GM21528 (cell line): Measurements from ENCODE around the gene CLPTM1L.

ENCODE experiments used
- ATAC-seq: cut with Tn5 transposase; IDR thresholded peaks from one replicate; pipeline ENCODE4 v1.9.1; 2021; ENCODE audit warnings: mild to moderate bottlenecking, moderate library complexity; ENCODE audit not compliant: unreplicated experiment, low FRiP score

The CLPTM1L gene

GRCh38 chr5:1316588-1317340 is 28.1 kb downstream of the CLPTM1L start:
- no peak for ATAC-seq

GRCh38 chr5:1315709-1316587 is 29.0 kb downstream of the CLPTM1L start:
- ATAC-seq = peak; percentile 54

- ATAC-seq = no peak
Measured at GRCh38 chr5:1315018-1315708, 29.7 kb downstream of the CLPTM1L start.

GRCh38 chr5:1314564-1314982 is 30.3 kb downstream of the CLPTM1L start:
- no peak for ATAC-seq

- peak; percentile 78 for ATAC-seq
Measured at GRCh38 chr5:1312993-1313833, 31.7 kb downstream of the CLPTM1L start.

- ATAC-seq = no peak
Measured at GRCh38 chr5:1312206-1312605, 32.7 kb downstream of the CLPTM1L start.

GRCh38 chr5:1311439-1312055 is 33.4 kb downstream of the CLPTM1L start:
- ATAC-seq = no peak

- ATAC-seq = no peak
Measured at GRCh38 chr5:1310118-1310517, 34.8 kb downstream of the CLPTM1L start.

- ATAC-seq = no peak
Measured at GRCh38 chr5:1304033-1304432, 40.9 kb downstream of the CLPTM1L start.

GRCh38 chr5:1302258-1302657 is 42.6 kb downstream of the CLPTM1L start:
- no peak for ATAC-seq

- ATAC-seq = no peak
Measured at GRCh38 chr5:1300581-1301083, 44.3 kb downstream of the CLPTM1L start.

GRCh38 chr5:1299961-1300360 is 44.9 kb downstream of the CLPTM1L start:
- ATAC-seq = no peak

- no peak for ATAC-seq
Measured at GRCh38 chr5:1299511-1299850, 45.4 kb downstream of the CLPTM1L start.

GRCh38 chr5:1298723-1299510 is 46.0 kb downstream of the CLPTM1L start:
- ATAC-seq = no peak

GRCh38 chr5:1298067-1298551 is 46.8 kb downstream of the CLPTM1L start:
- no peak for ATAC-seq

GRCh38 chr5:1297243-1297642 is 47.7 kb downstream of the CLPTM1L start:
- no peak for ATAC-seq

- ATAC-seq = no peak
Measured at GRCh38 chr5:1295650-1296037, 49.3 kb downstream of the CLPTM1L start.

- no peak for ATAC-seq
Measured at GRCh38 chr5:1294835-1295649, 49.9 kb downstream of the CLPTM1L start, which contains the start of gene TERT. Gene TERT (minus strand): TSS chr5:1295068. CDS start chr5:1294989, 79 bp downstream.
